OCI-LY7 (cell line): ENCODE measurements around the gene ARL13A.

Experiments
- EZH2phosphoT487 ChIP-seq: fragments of 200-600 bp; sonication (generic); IDR thresholded peaks from 2 replicates; pipeline ENCODE4 v1.6.1; 2018; ENCODE audit warnings: low read depth, borderline replicate concordance, mild to moderate bottlenecking, mixed run types, antibody characterized with exemption, low read length, moderate library complexity, mixed read lengths
- TF ChIP-seq, protein P1 (sequence below): fragments of 200-600 bp; sonication (generic); conservative IDR thresholded peaks from 2 replicates; pipeline ENCODE4 v1.5.1; 2014; ENCODE audit warnings: mild to moderate bottlenecking, antibody characterized with exemption, low read length, moderate library complexity, mixed read lengths

DNA sequence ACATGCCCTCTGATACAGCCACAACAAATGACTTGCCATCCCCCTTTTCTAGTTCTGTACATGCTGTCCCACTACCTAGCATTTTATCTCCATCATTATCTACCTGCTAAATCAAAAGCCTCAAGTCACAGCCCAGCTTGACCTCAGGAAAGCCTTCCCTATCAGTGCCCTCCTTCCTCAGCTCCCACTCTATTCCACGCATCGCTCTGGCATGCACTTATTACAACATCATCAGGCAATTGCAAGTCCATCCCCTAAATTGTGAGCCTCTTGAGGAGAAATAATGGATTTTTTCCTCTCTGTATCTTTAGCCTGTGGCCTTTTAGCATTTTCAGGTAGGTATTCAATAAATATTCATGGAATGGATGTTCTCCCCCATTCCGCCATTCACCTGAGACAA lies 5.7 kb downstream of the ARL13A start:
- TF ChIP-seq, protein P1, sequence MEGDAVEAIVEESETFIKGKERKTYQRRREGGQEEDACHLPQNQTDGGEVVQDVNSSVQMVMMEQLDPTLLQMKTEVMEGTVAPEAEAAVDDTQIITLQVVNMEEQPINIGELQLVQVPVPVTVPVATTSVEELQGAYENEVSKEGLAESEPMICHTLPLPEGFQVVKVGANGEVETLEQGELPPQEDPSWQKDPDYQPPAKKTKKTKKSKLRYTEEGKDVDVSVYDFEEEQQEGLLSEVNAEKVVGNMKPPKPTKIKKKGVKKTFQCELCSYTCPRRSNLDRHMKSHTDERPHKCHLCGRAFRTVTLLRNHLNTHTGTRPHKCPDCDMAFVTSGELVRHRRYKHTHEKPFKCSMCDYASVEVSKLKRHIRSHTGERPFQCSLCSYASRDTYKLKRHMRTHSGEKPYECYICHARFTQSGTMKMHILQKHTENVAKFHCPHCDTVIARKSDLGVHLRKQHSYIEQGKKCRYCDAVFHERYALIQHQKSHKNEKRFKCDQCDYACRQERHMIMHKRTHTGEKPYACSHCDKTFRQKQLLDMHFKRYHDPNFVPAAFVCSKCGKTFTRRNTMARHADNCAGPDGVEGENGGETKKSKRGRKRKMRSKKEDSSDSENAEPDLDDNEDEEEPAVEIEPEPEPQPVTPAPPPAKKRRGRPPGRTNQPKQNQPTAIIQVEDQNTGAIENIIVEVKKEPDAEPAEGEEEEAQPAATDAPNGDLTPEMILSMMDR = no peak
- TF ChIP-seq EZH2phosphoT487 = no peak
